Endothelial cell (in vitro differentiated cells): ENCODE data around the gene RABGGTA. TPM values are rescaled to one million over a fixed set of nuclear protein-coding genes. Genes with fewer than 3 reads are reported as not detected.

Source experiments
- DNase-seq: peaks from one replicate; pipeline ENCODE4 v3.0.0; 2021; ENCODE audit warnings: low spot score
- H3K27ac Mint-ChIP-seq: one replicate; pipeline ENCODE4 v1.8.0; 2021; ENCODE audit warnings: mixed read lengths, inconsistent platforms; ENCODE audit not compliant: unreplicated experiment
- H3K27me3 Mint-ChIP-seq: one replicate; pipeline ENCODE4 v1.8.0; 2021; ENCODE audit warnings: mild to moderate bottlenecking, moderate library complexity, mixed read lengths, inconsistent platforms; ENCODE audit not compliant: unreplicated experiment
- H3K36me3 Mint-ChIP-seq: one replicate; pipeline ENCODE4 v1.8.0; 2021; ENCODE audit warnings: mild to moderate bottlenecking, low read depth, mixed read lengths, inconsistent platforms; ENCODE audit not compliant: unreplicated experiment
- H3K4me1 Mint-ChIP-seq: one replicate; pipeline ENCODE4 v1.8.0; 2021; ENCODE audit warnings: mild to moderate bottlenecking, mixed read lengths, inconsistent platforms; ENCODE audit not compliant: unreplicated experiment
- H3K4me3 Mint-ChIP-seq: one replicate; pipeline ENCODE4 v1.8.0; 2021; ENCODE audit warnings: mild to moderate bottlenecking, mixed read lengths, inconsistent platforms; ENCODE audit not compliant: unreplicated experiment
- H3K9me3 Mint-ChIP-seq: one replicate; pipeline ENCODE4 v1.8.0; 2021; ENCODE audit warnings: mixed read lengths, inconsistent platforms; ENCODE audit not compliant: unreplicated experiment
- total RNA-seq: library from RNA; stranded (reverse); fragmentation: NEBNext Ultra II Directional; extraction: Animal tissue kit (Norgen Biotek cat#: 25700); gene quantifications from one replicate; pipeline ENCODE4 v1.2.1, GENCODE V29; 2021; ENCODE audit not compliant: unreplicated experiment
- TF ChIP-seq, protein P1 (sequence below): fragments of 200-600 bp; sonication (generic); IDR thresholded peaks from one replicate; pipeline ENCODE4 v1.5.0; 2021; ENCODE audit warnings: antibody characterized with exemption; ENCODE audit not compliant: unreplicated experiment

The RABGGTA gene
- total RNA-seq, 1 donor from 2014 or later: 17.7 TPM

DNA sequence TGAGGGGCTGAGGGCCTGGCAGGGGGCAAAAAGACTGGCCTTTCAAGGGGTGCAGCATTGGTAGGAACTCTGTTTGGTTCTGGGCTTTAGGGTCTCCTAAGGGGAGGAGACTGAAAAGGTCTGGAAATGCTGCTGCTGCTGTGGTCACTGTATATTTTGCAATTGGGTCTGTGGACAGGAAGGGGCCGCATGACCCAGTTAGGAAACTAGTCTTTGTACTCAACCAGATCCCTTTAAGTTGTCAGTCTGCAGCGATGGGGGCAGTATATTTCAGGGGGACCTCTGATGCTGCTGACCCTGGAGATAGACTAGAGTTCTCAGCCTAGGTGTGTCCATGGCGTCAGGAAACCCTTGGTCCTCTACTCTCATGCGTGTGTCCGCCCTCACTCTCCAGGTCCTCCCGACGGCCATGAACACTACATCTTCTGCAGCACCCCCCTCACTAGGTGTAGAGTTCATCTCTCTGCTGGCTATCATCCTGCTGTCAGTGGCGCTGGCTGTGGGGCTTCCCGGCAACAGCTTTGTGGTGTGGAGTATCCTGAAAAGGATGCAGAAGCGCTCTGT is 43.9 kb upstream of the RABGGTA start:
- Mint-ChIP-seq H3K4me3 (peak overlapping the region; percentile 10), H3K27ac (no peak overlapping the region), H3K36me3 (peaks cover 35% of the 10 kb centered on the region), H3K4me1 (peaks cover 47% of the 10 kb centered on the region), H3K9me3 (no peaks in the 10 kb centered on the region), H3K27me3 (peaks cover 30% of the 10 kb centered on the region)
- no peak for DNase-seq
- TF ChIP-seq, protein P1, sequence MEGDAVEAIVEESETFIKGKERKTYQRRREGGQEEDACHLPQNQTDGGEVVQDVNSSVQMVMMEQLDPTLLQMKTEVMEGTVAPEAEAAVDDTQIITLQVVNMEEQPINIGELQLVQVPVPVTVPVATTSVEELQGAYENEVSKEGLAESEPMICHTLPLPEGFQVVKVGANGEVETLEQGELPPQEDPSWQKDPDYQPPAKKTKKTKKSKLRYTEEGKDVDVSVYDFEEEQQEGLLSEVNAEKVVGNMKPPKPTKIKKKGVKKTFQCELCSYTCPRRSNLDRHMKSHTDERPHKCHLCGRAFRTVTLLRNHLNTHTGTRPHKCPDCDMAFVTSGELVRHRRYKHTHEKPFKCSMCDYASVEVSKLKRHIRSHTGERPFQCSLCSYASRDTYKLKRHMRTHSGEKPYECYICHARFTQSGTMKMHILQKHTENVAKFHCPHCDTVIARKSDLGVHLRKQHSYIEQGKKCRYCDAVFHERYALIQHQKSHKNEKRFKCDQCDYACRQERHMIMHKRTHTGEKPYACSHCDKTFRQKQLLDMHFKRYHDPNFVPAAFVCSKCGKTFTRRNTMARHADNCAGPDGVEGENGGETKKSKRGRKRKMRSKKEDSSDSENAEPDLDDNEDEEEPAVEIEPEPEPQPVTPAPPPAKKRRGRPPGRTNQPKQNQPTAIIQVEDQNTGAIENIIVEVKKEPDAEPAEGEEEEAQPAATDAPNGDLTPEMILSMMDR: no peak

DNA sequence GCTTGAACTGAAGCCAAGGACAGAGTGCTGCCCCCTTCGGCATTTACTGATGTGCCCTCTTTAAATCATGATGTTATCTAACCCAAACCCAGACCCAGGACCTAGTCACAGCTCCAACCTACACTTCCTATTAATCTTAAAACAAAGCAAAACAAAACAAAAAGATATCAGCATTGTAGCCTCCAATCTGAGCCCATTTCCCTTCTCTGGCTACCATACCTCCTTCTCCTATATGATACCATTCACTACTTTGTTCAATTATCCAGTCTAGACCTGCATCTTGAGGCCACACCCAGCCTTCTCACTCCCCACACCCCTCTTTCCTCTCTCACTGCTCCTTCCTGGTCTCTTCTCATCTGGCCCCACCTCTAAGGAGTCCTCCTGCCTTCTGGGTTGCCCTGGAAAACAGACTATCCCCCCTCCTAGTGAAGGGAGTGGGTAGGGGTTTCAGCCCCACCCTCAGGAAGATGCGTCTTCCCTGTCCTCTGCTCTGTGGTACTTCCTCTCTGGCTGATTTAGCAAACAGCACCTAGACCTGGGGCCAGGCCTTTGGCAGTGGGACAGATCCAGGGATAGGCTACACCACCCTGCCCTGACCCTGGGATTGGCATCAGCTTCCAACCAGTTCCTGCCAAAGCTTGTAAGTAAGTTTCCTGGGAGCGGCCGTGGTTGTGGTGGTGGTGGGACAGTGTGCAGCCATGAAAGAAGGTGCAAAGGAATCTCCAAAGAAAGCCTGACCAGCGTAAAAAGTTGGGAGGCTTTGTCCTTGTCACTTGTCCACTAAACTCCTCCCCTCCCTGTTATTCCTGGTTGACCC is 43.2 kb upstream of the RABGGTA start:
- Mint-ChIP-seq H3K27ac (peak overlapping the region; percentile 52), H3K36me3 (peaks cover 29% of the 10 kb centered on the region), H3K9me3 (no peaks in the 10 kb centered on the region), H3K27me3 (peaks cover 29% of the 10 kb centered on the region), H3K4me1 (peaks cover 52% of the 10 kb centered on the region), H3K4me3 (peak overlapping the region; percentile 60)
- DNase-seq: no peak
- TF ChIP-seq, protein P1: no peak

DNA sequence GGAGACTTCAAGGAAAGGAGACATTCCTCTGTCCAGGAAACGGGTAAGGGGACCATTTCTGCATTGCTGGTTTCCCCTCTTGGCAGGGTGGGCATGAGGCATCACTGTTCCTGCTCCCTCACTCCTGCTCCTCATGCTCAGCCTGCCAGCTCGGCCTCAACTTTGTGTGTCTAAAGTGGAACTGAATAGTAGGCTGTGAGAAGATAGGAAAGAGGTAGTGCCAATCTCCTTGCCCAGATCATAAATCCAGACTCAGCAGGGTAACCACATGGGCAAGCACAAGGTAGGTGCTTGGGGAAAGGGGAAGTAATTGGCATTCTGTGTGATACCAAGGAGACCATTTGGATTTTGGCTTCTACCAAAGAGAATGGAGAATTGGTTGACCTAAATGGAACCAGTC is 42.5 kb upstream of the RABGGTA start:
- TF ChIP-seq, protein P1: no peak
- peaks cover 29% of the 10 kb centered on the region for H3K36me3 Mint-ChIP-seq
- peaks cover 28% of the 10 kb centered on the region for H3K27me3 Mint-ChIP-seq
- H3K9me3 Mint-ChIP-seq: no peaks in the 10 kb centered on the region
- peak overlapping the region; percentile 60 for H3K4me3 Mint-ChIP-seq
- DNase-seq: no peak
- no peak overlapping the region for H3K27ac Mint-ChIP-seq
- peaks cover 59% of the 10 kb centered on the region for H3K4me1 Mint-ChIP-seq

DNA sequence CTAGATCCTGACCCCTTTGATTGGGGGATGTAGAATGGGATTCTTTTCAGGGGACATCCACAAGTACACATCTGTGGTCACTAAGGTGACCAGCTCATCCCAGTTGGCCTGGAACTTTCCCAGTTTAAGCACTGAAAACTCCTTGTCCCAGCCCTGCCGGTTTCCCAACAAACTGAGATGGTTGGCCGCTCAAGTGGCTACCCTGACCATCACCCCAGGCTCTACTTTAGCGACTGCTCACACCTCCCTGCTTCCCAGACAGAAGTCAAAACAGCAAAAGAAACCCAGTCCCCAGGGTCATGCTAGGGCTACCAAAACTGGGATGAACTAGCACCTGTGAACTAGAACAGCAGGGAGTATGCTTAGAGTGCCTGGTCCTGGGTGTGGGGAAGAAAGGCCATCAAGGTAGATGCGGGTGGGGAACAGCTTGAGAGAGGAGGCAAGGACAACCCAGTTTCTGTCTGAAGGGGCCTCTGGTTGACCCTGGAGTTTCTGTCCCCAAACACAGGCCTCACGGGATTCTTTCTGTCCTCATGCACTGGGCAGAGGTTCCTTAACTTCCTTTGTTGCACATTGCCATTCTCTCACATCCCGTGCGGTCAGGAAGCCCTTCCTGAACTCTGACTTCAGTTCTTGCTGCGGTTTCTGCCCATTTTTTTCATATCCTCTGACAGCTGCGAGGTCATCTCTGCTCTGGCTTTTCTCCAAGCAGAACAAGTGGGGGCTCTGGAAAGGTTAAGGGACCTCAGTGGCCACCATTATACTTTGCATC is 41.5 kb upstream of the RABGGTA start:
- TF ChIP-seq, protein P1: no peak
- peaks cover 24% of the 10 kb centered on the region for H3K36me3 Mint-ChIP-seq
- no peak for DNase-seq
- H3K4me1 Mint-ChIP-seq: peaks cover 68% of the 10 kb centered on the region
- peak overlapping the region; percentile 72 for H3K4me3 Mint-ChIP-seq
- peaks cover 26% of the 10 kb centered on the region for H3K27me3 Mint-ChIP-seq
- no peaks in the 10 kb centered on the region for H3K9me3 Mint-ChIP-seq
- H3K27ac Mint-ChIP-seq: peak overlapping the region; percentile 19
